GM21390 (cell line): ENCODE results near the gene MILR1.
"Not testable (repeated sequence)": the region's sequence is repeated elsewhere in the genome, so short reads cannot be mapped to it uniquely, and the experiment has no call there.

Source experiments
- ATAC-seq: cut with Tn5 transposase; IDR thresholded peaks from one replicate; pipeline ENCODE4 v1.9.1; 2021; ENCODE audit not compliant: unreplicated experiment

MILR1 gene

GRCh38 chr17:64426596-64426995, 22.3 kb upstream of the MILR1 start:
- no peak for ATAC-seq

GRCh38 chr17:64428406-64428805, 20.5 kb upstream of the MILR1 start:
- ATAC-seq = no peak

GRCh38 chr17:64430036-64430435, 18.9 kb upstream of the MILR1 start:
- ATAC-seq = not testable (repeated sequence)

- ATAC-seq = no peak
Observed at GRCh38 chr17:64431534-64431933, 17.4 kb upstream of the MILR1 start.

GRCh38 chr17:64437944-64438525, 10.9 kb upstream of the MILR1 start:
- ATAC-seq = no peak

GRCh38 chr17:64439521-64439920, 9.4 kb upstream of the MILR1 start:
- not testable (repeated sequence) for ATAC-seq

- ATAC-seq = no peak
Observed at GRCh38 chr17:64439956-64440355, 9.0 kb upstream of the MILR1 start.

- no peak for ATAC-seq
Observed at GRCh38 chr17:64441772-64442540, 7.0 kb upstream of the MILR1 start.

GRCh38 chr17:64442541-64442971, 6.4 kb upstream of the MILR1 start:
- ATAC-seq = no peak

GRCh38 chr17:64443086-64443760, 5.7 kb upstream of the MILR1 start:
- no peak for ATAC-seq

- no peak for ATAC-seq
Observed at GRCh38 chr17:64447526-64447925, 1.4 kb upstream of the MILR1 start.

- no peak for ATAC-seq
Observed at GRCh38 chr17:64449545-64449944, 630 bp downstream of the MILR1 start.

GRCh38 chr17:64455993-64456885, 7.3 kb downstream of the MILR1 start:
- no peak for ATAC-seq

- ATAC-seq = no peak
Observed at GRCh38 chr17:64457156-64457555, 8.2 kb downstream of the MILR1 start.

- no peak for ATAC-seq
Observed at GRCh38 chr17:64458756-64459155, 9.8 kb downstream of the MILR1 start.

- no peak for ATAC-seq
Observed at GRCh38 chr17:64459284-64459747, 10.4 kb downstream of the MILR1 start.

GRCh38 chr17:64459818-64460217, 10.9 kb downstream of the MILR1 start:
- not testable (repeated sequence) for ATAC-seq

GRCh38 chr17:64460955-64461354, 12.0 kb downstream of the MILR1 start:
- ATAC-seq = no peak

GRCh38 chr17:64461788-64462187, 12.9 kb downstream of the MILR1 start:
- no peak for ATAC-seq

- ATAC-seq = no peak
Observed at GRCh38 chr17:64466019-64466735, 17.3 kb downstream of the MILR1 start.
